Measurements from ENCODE around the gene MPPED2.

The MPPED2 gene

GRCh38 chr11:30582726-30583125 is 3.4 kb downstream of the MPPED2 start:
- no peak for DNase-seq (ENCODE audit: low read depth)
- H3K4me3 ChIP-seq (ENCODE audit: low read depth, low read length), result no peak overlapping the region
- TF ChIP-seq CTCF (IDR thresholded peaks at IDR 0.05; ENCODE audit: low read depth, low read length) (no peak), MAX (IDR thresholded peaks at IDR 0.05; ENCODE audit: low read depth, low read length) (no peak), MYC (IDR thresholded peaks at IDR 0.05; ENCODE audit: low read depth, low read length) (no peak), POLR2A (IDR thresholded peaks at IDR 0.05; ENCODE audit: extremely low read depth, insufficient read length) (no peak)

GRCh38 chr11:30581675-30582074 is 4.5 kb downstream of the MPPED2 start:
- TF ChIP-seq POLR2A (IDR thresholded peaks at IDR 0.05; ENCODE audit: extremely low read depth, insufficient read length) (no peak), MYC (IDR thresholded peaks at IDR 0.05; ENCODE audit: low read depth, low read length) (no peak), MAX (IDR thresholded peaks at IDR 0.05; ENCODE audit: low read depth, low read length) (no peak), CTCF (IDR thresholded peaks at IDR 0.05; ENCODE audit: low read depth, low read length) (no peak)
- no peak for DNase-seq (ENCODE audit: low read depth)
- H3K4me3 ChIP-seq (ENCODE audit: low read depth, low read length), result no peak overlapping the region

- DNase-seq (ENCODE audit: low read depth), result no peak
- TF ChIP-seq CTCF (IDR thresholded peaks at IDR 0.05; ENCODE audit: low read depth, low read length), result no peak
- TF ChIP-seq MAX (IDR thresholded peaks at IDR 0.05; ENCODE audit: low read depth, low read length), result no peak
- TF ChIP-seq MYC (IDR thresholded peaks at IDR 0.05; ENCODE audit: low read depth, low read length), result no peak
- TF ChIP-seq POLR2A (IDR thresholded peaks at IDR 0.05; ENCODE audit: extremely low read depth, insufficient read length), result no peak
- H3K4me3 ChIP-seq (ENCODE audit: low read depth, low read length), result no peak overlapping the region
These were observed 5.6 kb downstream of the MPPED2 start for GRCh38 chr11:30580573-30580972.

- TF ChIP-seq CTCF (IDR thresholded peaks at IDR 0.05; ENCODE audit: low read depth, low read length) (no peak), POLR2A (IDR thresholded peaks at IDR 0.05; ENCODE audit: extremely low read depth, insufficient read length) (no peak), MAX (IDR thresholded peaks at IDR 0.05; ENCODE audit: low read depth, low read length) (no peak), MYC (IDR thresholded peaks at IDR 0.05; ENCODE audit: low read depth, low read length) (no peak)
- DNase-seq (ENCODE audit: low read depth), result no peak
- no peak overlapping the region for H3K4me3 ChIP-seq (ENCODE audit: low read depth, low read length)
These were observed 6.6 kb downstream of the MPPED2 start for GRCh38 chr11:30579415-30580175.

- TF ChIP-seq MAX (IDR thresholded peaks at IDR 0.05; ENCODE audit: low read depth, low read length), result no peak
- no peak for TF ChIP-seq CTCF (IDR thresholded peaks at IDR 0.05; ENCODE audit: low read depth, low read length)
- TF ChIP-seq POLR2A (IDR thresholded peaks at IDR 0.05; ENCODE audit: extremely low read depth, insufficient read length), result no peak
- TF ChIP-seq MYC (IDR thresholded peaks at IDR 0.05; ENCODE audit: low read depth, low read length), result no peak
These were observed 7.7 kb downstream of the MPPED2 start for GRCh38 chr11:30578406-30578805.

More at GRCh38 chr11:30578406-30578805, 7.7 kb downstream of the MPPED2 start:
- DNase-seq (ENCODE audit: low read depth), result no peak
- no peak overlapping the region for H3K4me3 ChIP-seq (ENCODE audit: low read depth, low read length)
